ENCODE results near the gene SETDB2.

Gene SETDB2

GRCh38 chr13:49472186-49472585 lies 28.1 kb downstream of the SETDB2 start:
- Histone ChIP-seq H3K9me2 (replicated peaks; ENCODE audit: low read depth, low read length) (no peaks in the 10 kb centered on the region), H3F3A (ENCODE audit: low read depth) (no peaks in the 10 kb centered on the region), H3K79me2 (ENCODE audit: insufficient read depth, low read length) (no peaks in the 10 kb centered on the region), H3K4me3 (ENCODE audit: low read length, poor library complexity, severe bottlenecking) (no peak overlapping the region), H3K36me3 (ENCODE audit: insufficient read depth, low read length) (peaks cover 66% of the 10 kb centered on the region), H3K9me3 (ENCODE audit: insufficient read depth, low read depth, low read length) (no peaks in the 10 kb centered on the region), H3K4me1 (ENCODE audit: insufficient read depth, low read length, poor library complexity, severe bottlenecking) (no peaks in the 10 kb centered on the region), H3K27me3 (ENCODE audit: insufficient read depth, low read length, poor library complexity, severe bottlenecking) (no peaks in the 10 kb centered on the region), H2AFZ (ENCODE audit: low read length) (no peak overlapping the region), H4K20me1 (ENCODE audit: insufficient read depth, low read length, poor library complexity, severe bottlenecking) (no peaks in the 10 kb centered on the region), H3K4me2 (ENCODE audit: low read depth, low read length, poor library complexity, severe bottlenecking) (no peak overlapping the region), H3K9ac (ENCODE audit: low read depth, low read length, poor library complexity, severe bottlenecking) (no peak overlapping the region)
- TF ChIP-seq EZH2phosphoT487 (IDR thresholded peaks at IDR 0.05; ENCODE audit: borderline replicate concordance) = no peak
- TF ChIP-seq CTCF (conservative IDR thresholded peaks at IDR 0.05; ENCODE audit: low read length) = no peak

GRCh38 chr13:49476529-49476928 lies 32.5 kb downstream of the SETDB2 start:
- no peaks in the 10 kb centered on the region for H3K79me2 ChIP-seq (ENCODE audit: insufficient read depth, low read length)
- no peaks in the 10 kb centered on the region for H3F3A ChIP-seq (ENCODE audit: low read depth)
- H3K4me1 ChIP-seq (ENCODE audit: insufficient read depth, low read length, poor library complexity, severe bottlenecking) = no peaks in the 10 kb centered on the region
- H3K9ac ChIP-seq (ENCODE audit: low read depth, low read length, poor library complexity, severe bottlenecking) = no peak overlapping the region
- H3K4me3 ChIP-seq (ENCODE audit: low read length, poor library complexity, severe bottlenecking) = no peak overlapping the region
- no peaks in the 10 kb centered on the region for H3K27me3 ChIP-seq (ENCODE audit: insufficient read depth, low read length, poor library complexity, severe bottlenecking)
- no peaks in the 10 kb centered on the region for H4K20me1 ChIP-seq (ENCODE audit: insufficient read depth, low read length, poor library complexity, severe bottlenecking)
- no peaks in the 10 kb centered on the region for H3K9me2 ChIP-seq (replicated peaks; ENCODE audit: low read depth, low read length)
- TF ChIP-seq EZH2phosphoT487 (IDR thresholded peaks at IDR 0.05; ENCODE audit: borderline replicate concordance) = no peak
- no peak for TF ChIP-seq CTCF (conservative IDR thresholded peaks at IDR 0.05; ENCODE audit: low read length)
- no peak overlapping the region for H2AFZ ChIP-seq (ENCODE audit: low read length)
- H3K9me3 ChIP-seq (ENCODE audit: insufficient read depth, low read depth, low read length) = no peaks in the 10 kb centered on the region
- H3K36me3 ChIP-seq (ENCODE audit: insufficient read depth, low read length) = peaks cover 71% of the 10 kb centered on the region
- H3K4me2 ChIP-seq (ENCODE audit: low read depth, low read length, poor library complexity, severe bottlenecking) = no peak overlapping the region

GRCh38 chr13:49481788-49482187 lies 37.7 kb downstream of the SETDB2 start:
- H3K4me3 ChIP-seq (ENCODE audit: low read length, poor library complexity, severe bottlenecking) = no peak overlapping the region
- no peak for TF ChIP-seq CTCF (conservative IDR thresholded peaks at IDR 0.05; ENCODE audit: low read length)
- no peak for TF ChIP-seq EZH2phosphoT487 (IDR thresholded peaks at IDR 0.05; ENCODE audit: borderline replicate concordance)
- no peaks in the 10 kb centered on the region for H3K4me1 ChIP-seq (ENCODE audit: insufficient read depth, low read length, poor library complexity, severe bottlenecking)
- H4K20me1 ChIP-seq (ENCODE audit: insufficient read depth, low read length, poor library complexity, severe bottlenecking) = no peaks in the 10 kb centered on the region
- no peak overlapping the region for H3K9ac ChIP-seq (ENCODE audit: low read depth, low read length, poor library complexity, severe bottlenecking)
- H2AFZ ChIP-seq (ENCODE audit: low read length) = no peak overlapping the region
- H3K27me3 ChIP-seq (ENCODE audit: insufficient read depth, low read length, poor library complexity, severe bottlenecking) = no peaks in the 10 kb centered on the region
- H3K36me3 ChIP-seq (ENCODE audit: insufficient read depth, low read length) = peaks cover 40% of the 10 kb centered on the region; the same call in 1 of the 2 replicates
- H3K4me2 ChIP-seq (ENCODE audit: low read depth, low read length, poor library complexity, severe bottlenecking) = no peak overlapping the region
- H3K79me2 ChIP-seq (ENCODE audit: insufficient read depth, low read length) = no peaks in the 10 kb centered on the region
- no peaks in the 10 kb centered on the region for H3F3A ChIP-seq (ENCODE audit: low read depth)
- no peaks in the 10 kb centered on the region for H3K9me3 ChIP-seq (ENCODE audit: insufficient read depth, low read depth, low read length)
- no peaks in the 10 kb centered on the region for H3K9me2 ChIP-seq (replicated peaks; ENCODE audit: low read depth, low read length)
